ENCODE measurements around the gene TMC5. TPM values are rescaled to one million over a fixed set of nuclear protein-coding genes. Genes with fewer than 3 reads are reported as not detected.

Gene TMC5
- total RNA-seq, 1 donor from 2014 or later = not detected

- Histone ChIP-seq H3K27ac (no peak overlapping the region), H3K27me3 (no peaks in the 10 kb centered on the region), H3K4me3 (no peak overlapping the region), H3K36me3 (no peaks in the 10 kb centered on the region), H3K9me3 (no peaks in the 10 kb centered on the region), H3K4me1 (no peaks in the 10 kb centered on the region)
- no peak for DNase-seq (ENCODE audit: low spot score in 2 of 2)
- TF ChIP-seq, protein P1, sequence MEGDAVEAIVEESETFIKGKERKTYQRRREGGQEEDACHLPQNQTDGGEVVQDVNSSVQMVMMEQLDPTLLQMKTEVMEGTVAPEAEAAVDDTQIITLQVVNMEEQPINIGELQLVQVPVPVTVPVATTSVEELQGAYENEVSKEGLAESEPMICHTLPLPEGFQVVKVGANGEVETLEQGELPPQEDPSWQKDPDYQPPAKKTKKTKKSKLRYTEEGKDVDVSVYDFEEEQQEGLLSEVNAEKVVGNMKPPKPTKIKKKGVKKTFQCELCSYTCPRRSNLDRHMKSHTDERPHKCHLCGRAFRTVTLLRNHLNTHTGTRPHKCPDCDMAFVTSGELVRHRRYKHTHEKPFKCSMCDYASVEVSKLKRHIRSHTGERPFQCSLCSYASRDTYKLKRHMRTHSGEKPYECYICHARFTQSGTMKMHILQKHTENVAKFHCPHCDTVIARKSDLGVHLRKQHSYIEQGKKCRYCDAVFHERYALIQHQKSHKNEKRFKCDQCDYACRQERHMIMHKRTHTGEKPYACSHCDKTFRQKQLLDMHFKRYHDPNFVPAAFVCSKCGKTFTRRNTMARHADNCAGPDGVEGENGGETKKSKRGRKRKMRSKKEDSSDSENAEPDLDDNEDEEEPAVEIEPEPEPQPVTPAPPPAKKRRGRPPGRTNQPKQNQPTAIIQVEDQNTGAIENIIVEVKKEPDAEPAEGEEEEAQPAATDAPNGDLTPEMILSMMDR (IDR thresholded peaks at IDR 0.05) = no peak
- intact Hi-C loops (cut with DNase I) = loop anchor here (10.0 kb wide), 1 partner anchor 395 kb away; the partner anchor contains the start of gene TMC7
These were observed 37.8 kb upstream of the TMC5 start for GRCh38 chr16:19379838-19380237.

DNA sequence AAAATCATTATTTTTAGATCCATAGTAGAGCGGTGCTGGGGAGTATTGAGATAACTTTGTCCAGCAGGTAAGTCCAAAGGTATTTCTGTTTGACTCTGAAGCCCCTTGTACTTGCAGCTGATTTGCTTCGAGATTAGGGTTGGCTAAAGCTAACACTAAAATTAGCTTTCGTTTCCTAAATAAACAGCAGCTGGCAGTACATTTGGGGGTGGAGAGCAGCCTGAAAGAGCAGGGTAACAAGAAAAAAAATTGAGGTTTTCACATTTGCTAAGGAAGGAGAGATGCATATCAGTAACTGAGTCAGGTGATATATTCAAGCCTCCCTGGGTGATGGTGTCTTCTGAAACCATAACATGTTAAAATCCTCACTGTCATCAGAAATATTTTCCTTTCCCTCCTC is 37.4 kb upstream of the TMC5 start:
- Histone ChIP-seq H3K9me3 (no peaks in the 10 kb centered on the region), H3K27me3 (no peaks in the 10 kb centered on the region), H3K36me3 (no peaks in the 10 kb centered on the region), H3K27ac (no peak overlapping the region), H3K4me3 (no peak overlapping the region), H3K4me1 (no peaks in the 10 kb centered on the region)
- intact Hi-C loops (cut with DNase I) = no loop called here
- TF ChIP-seq, protein P1 (IDR thresholded peaks at IDR 0.05) = no peak
- DNase-seq (ENCODE audit: low spot score in 2 of 2) = no peak

GRCh38 chr16:19382084-19382801 is 35.4 kb upstream of the TMC5 start:
- Histone ChIP-seq H3K36me3 (no peaks in the 10 kb centered on the region), H3K27ac (no peak overlapping the region), H3K4me1 (no peaks in the 10 kb centered on the region), H3K9me3 (no peaks in the 10 kb centered on the region), H3K4me3 (no peak overlapping the region), H3K27me3 (no peaks in the 10 kb centered on the region)
- TF ChIP-seq, protein P1 (IDR thresholded peaks at IDR 0.05) = no peak
- no peak for DNase-seq (ENCODE audit: low spot score in 2 of 2)
- intact Hi-C loops (cut with DNase I) = no loop called here

DNA sequence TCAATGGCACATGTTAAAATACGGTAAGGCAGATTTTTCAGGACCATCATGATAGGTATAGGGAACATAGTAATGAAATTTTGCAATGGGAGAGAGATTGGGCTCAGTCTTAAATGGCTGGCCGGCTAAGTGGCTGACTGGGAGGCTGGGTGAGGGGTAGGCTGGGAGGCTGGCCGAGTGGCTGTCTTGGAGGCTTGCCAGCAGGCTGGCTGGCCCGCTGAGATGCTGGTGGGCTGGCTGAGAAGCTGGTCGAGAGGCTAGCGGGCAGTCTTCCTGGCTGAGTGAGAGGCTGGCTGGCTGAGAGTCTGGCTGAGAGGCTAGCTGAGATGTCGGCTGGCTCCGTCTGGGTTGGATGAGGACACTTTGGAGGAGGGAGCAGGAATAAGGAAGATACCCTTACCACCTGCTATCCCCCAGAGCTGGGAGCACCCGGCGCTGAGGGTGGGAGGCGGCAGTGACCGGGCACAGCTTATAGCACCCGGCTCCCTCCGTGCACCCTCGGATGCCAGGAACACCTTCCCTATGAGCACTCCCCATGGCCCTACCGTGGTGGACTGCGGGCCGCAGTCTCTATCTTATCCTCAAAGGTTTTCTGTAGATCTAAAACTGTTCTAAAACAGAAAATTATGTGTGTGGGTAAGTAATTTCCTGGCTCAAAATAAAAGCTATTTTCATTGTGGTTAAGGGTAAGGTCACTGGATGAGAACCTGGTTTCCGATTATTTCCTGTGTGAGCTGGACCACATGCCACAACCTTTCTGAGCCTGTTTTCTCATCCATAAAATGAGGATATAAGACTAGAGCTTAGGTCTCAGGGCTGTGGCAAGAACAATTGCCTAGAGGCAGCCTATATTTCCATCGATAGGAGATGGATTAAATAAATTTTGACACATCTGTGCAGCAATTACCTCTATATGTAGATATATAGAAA is 34.5 kb upstream of the TMC5 start:
- H3K36me3 ChIP-seq = no peaks in the 10 kb centered on the region
- intact Hi-C loops (cut with DNase I) = no loop called here
- H3K4me1 ChIP-seq = no peaks in the 10 kb centered on the region
- no peaks in the 10 kb centered on the region for H3K9me3 ChIP-seq
- TF ChIP-seq, protein P1 (IDR thresholded peaks at IDR 0.05) = no peak
- no peak for DNase-seq (ENCODE audit: low spot score in 2 of 2)
- no peak overlapping the region for H3K4me3 ChIP-seq
- H3K27me3 ChIP-seq = no peaks in the 10 kb centered on the region
- H3K27ac ChIP-seq = no peak overlapping the region

DNA sequence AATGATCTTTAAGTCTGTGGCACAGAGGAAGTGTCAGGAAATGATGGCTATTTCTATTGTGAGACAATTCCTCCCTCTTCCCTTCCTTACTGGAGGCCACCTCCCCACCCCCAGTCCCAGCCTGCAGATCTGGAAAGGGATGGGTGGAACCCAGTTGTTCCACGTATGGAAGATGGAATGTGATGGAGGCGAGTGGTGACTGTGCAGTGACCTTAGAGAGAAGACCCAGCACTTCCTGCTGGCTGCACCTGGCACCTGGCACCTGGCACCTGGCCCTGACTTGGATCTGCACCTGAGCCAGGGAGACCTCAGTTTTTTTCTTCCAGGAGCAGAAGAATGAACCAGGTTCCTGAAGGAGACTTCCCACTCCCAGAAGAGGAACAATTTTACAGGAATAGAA is 33.0 kb upstream of the TMC5 start:
- DNase-seq (ENCODE audit: low spot score in 2 of 2) = no peak
- intact Hi-C loops (cut with DNase I) = no loop called here
- Histone ChIP-seq H3K9me3 (no peaks in the 10 kb centered on the region), H3K36me3 (no peaks in the 10 kb centered on the region), H3K27ac (no peak overlapping the region), H3K4me1 (no peaks in the 10 kb centered on the region), H3K27me3 (no peaks in the 10 kb centered on the region), H3K4me3 (no peak overlapping the region)
- TF ChIP-seq, protein P1 (IDR thresholded peaks at IDR 0.05) = no peak

Data from ascending aorta (tissue), 2 donors.